ENCODE results near the gene CAV3.
"Not testable (repeated sequence)": the region's sequence is repeated elsewhere in the genome, so short reads cannot be mapped to it uniquely, and the experiment has no call there.

CAV3 gene

DNA sequence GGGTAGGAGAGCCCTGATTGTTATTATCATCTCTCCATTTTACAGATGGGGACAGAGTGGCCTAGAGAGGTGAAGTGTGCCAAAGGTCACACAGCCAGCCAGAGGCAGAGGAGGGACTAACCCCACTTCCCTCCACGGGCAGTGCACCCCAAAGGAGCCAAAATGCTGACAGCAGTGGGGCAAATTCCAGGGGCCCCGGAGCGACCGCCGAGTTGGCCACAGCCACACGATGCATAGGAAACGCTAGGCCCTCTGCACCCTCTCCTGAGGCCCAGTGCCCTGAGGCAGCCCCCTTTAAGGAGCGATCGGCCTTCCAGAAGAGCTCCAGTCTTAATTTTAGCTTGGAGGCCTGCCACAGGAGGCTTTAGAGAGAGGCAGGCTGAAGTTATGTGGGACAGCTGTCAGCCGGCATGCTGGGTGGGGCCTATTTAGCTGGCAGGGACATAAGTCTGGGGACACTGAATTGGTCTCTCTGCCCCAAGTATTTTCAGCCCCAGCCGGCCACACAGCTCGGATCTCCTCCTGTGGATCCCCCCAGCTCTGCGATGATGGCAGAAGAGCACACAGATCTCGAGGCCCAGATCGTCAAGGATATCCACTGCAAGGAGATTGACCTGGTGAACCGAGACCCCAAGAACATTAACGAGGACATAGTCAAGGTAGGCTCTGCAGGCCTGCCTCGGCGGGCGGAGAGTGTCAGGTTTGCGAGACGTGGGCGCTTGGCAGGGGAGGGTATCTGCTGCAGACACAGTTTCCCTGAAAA is at the start of gene CAV3:
Gene CAV3 (plus strand): TSS at position 471 of the 763 bp plus-strand sequence. CDS start 75 bp downstream, at position 546.
- H3K9me2 ChIP-seq (replicated peaks; ENCODE audit: insufficient read depth, low read length): no peaks in the 10 kb centered on the region
- H3K27me3 ChIP-seq (ENCODE audit: low read length): no peaks in the 10 kb centered on the region
- H3K36me3 ChIP-seq (ENCODE audit: low read length): no peaks in the 10 kb centered on the region
- no peak within 1 kb of the TSS for H3K27ac ChIP-seq (ENCODE audit: low read depth, low read length)
- no peaks in the 10 kb centered on the region for H3F3A ChIP-seq (ENCODE audit: insufficient read depth)
- TF ChIP-seq, protein P1, sequence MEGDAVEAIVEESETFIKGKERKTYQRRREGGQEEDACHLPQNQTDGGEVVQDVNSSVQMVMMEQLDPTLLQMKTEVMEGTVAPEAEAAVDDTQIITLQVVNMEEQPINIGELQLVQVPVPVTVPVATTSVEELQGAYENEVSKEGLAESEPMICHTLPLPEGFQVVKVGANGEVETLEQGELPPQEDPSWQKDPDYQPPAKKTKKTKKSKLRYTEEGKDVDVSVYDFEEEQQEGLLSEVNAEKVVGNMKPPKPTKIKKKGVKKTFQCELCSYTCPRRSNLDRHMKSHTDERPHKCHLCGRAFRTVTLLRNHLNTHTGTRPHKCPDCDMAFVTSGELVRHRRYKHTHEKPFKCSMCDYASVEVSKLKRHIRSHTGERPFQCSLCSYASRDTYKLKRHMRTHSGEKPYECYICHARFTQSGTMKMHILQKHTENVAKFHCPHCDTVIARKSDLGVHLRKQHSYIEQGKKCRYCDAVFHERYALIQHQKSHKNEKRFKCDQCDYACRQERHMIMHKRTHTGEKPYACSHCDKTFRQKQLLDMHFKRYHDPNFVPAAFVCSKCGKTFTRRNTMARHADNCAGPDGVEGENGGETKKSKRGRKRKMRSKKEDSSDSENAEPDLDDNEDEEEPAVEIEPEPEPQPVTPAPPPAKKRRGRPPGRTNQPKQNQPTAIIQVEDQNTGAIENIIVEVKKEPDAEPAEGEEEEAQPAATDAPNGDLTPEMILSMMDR (IDR thresholded peaks at IDR 0.05; ENCODE audit: insufficient read depth, low read length, poor library complexity, severe bottlenecking): no peak
- no peak for TF ChIP-seq EZH2phosphoT487 (conservative IDR thresholded peaks at IDR 0.05; ENCODE audit: low read length)
- H2AFZ ChIP-seq (ENCODE audit: low read depth, low read length, severe bottlenecking): no peak within 1 kb of the TSS
- no peaks in the 10 kb centered on the region for H3K9me3 ChIP-seq (ENCODE audit: insufficient read depth, low read length)
- H3K9ac ChIP-seq (ENCODE audit: low read length): no peak within 1 kb of the TSS
- H3K4me3 ChIP-seq (ENCODE audit: insufficient read depth, low read length, poor library complexity, severe bottlenecking): no peak within 1 kb of the TSS
- H3K4me2 ChIP-seq (ENCODE audit: low read depth, low read length, poor library complexity, severe bottlenecking): no peak within 1 kb of the TSS
- no peaks in the 10 kb centered on the region for H4K20me1 ChIP-seq (ENCODE audit: low read depth, low read length)
- no peaks in the 10 kb centered on the region for H3K79me2 ChIP-seq (ENCODE audit: insufficient read depth, low read length)

DNA sequence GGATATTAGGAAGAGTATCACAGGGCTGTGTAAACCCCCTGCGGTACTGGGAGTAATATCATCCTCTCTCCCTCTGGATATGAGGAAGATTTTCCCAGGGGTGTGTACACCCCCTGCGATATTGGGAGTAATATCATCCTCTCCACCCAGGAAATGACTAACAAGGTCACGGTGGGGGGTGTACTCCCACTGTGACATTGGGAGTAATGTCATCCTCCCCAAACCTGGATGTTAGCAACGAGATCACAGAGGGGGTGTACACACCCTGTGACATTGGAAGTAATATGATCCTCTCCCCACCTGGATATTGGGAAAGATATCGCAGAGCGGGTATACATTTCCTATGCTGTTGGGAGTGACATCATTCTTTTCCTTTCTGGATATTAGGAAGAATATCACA is 48.6 kb upstream of the CAV3 start:
- H3K27me3 ChIP-seq (ENCODE audit: low read length); H3K4me2 ChIP-seq (ENCODE audit: low read depth, low read length, poor library complexity, severe bottlenecking): not testable (repeated sequence)

DNA sequence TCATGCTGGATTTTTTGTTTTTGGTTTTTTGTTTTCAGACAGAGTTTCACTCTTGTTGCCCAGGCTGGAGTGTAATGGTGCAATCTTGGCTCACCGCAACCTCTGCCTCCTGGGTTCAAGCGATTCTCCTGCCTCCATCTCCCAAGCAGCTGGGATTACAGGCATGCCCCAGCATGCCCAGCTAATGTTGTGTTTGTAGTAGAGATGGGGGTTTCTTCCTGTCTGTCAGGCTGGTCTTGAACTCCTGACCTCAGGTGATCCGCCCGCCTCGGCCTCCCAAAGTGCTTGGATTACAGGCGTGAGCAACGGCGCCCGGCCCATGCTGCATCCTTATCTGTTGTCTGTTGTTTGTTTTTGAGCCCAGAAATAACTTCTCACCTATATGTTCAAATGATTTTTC is 42.3 kb upstream of the CAV3 start:
- H3K9ac ChIP-seq (ENCODE audit: low read length); H3K9me3 ChIP-seq (ENCODE audit: insufficient read depth, low read length); H3K9me2 ChIP-seq (replicated peaks; ENCODE audit: insufficient read depth, low read length); H3K27me3 ChIP-seq (ENCODE audit: low read length); H2AFZ ChIP-seq (ENCODE audit: low read depth, low read length, severe bottlenecking); H3F3A ChIP-seq (ENCODE audit: insufficient read depth); H3K79me2 ChIP-seq (ENCODE audit: insufficient read depth, low read length); H4K20me1 ChIP-seq (ENCODE audit: low read depth, low read length); H3K27ac ChIP-seq (ENCODE audit: low read depth, low read length); H3K36me3 ChIP-seq (ENCODE audit: low read length); H3K4me3 ChIP-seq (ENCODE audit: insufficient read depth, low read length, poor library complexity, severe bottlenecking); H3K4me2 ChIP-seq (ENCODE audit: low read depth, low read length, poor library complexity, severe bottlenecking): not testable (repeated sequence)

More for the DNA sequence above, 48.6 kb upstream of the CAV3 start:
- H3K4me3 ChIP-seq (ENCODE audit: insufficient read depth, low read length, poor library complexity, severe bottlenecking); H3K79me2 ChIP-seq (ENCODE audit: insufficient read depth, low read length); H4K20me1 ChIP-seq (ENCODE audit: low read depth, low read length); H3K9ac ChIP-seq (ENCODE audit: low read length); H3K9me3 ChIP-seq (ENCODE audit: insufficient read depth, low read length); H3F3A ChIP-seq (ENCODE audit: insufficient read depth); H3K27ac ChIP-seq (ENCODE audit: low read depth, low read length); H3K36me3 ChIP-seq (ENCODE audit: low read length); H3K9me2 ChIP-seq (replicated peaks; ENCODE audit: insufficient read depth, low read length); H2AFZ ChIP-seq (ENCODE audit: low read depth, low read length, severe bottlenecking): not testable (repeated sequence)

DNA sequence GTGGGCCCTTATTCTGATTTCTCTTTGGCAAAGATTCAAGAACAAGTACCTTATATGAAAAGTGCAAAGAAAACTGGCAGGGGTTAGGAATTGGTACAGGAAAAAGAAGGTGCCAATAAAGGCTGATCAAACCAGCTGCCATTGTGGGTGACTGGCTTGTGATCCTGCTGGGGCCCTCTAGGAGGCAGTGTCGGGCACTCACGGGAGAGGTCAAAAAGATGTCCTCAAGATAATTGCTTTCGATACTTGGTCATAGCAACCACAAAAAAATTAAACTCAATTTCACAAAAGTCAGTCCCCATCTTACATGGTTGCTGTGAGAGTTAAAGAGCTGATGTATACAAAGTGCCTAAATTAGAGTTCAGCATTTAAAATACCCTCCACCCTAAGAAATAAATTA is 31.0 kb upstream of the CAV3 start:
- H3K27me3 ChIP-seq (ENCODE audit: low read length): no peaks in the 10 kb centered on the region
- no peaks in the 10 kb centered on the region for H3F3A ChIP-seq (ENCODE audit: insufficient read depth)
- no peak overlapping the region for H3K4me3 ChIP-seq (ENCODE audit: insufficient read depth, low read length, poor library complexity, severe bottlenecking)
- H3K79me2 ChIP-seq (ENCODE audit: insufficient read depth, low read length): no peaks in the 10 kb centered on the region
- H3K9me3 ChIP-seq (ENCODE audit: insufficient read depth, low read length): no peaks in the 10 kb centered on the region
- no peaks in the 10 kb centered on the region for H3K36me3 ChIP-seq (ENCODE audit: low read length)
- no peak overlapping the region for H3K4me2 ChIP-seq (ENCODE audit: low read depth, low read length, poor library complexity, severe bottlenecking)
- no peak for TF ChIP-seq EZH2phosphoT487 (conservative IDR thresholded peaks at IDR 0.05; ENCODE audit: low read length)
- TF ChIP-seq, protein P1 (IDR thresholded peaks at IDR 0.05; ENCODE audit: insufficient read depth, low read length, poor library complexity, severe bottlenecking): peak; percentile 29
- H3K27ac ChIP-seq (ENCODE audit: low read depth, low read length): no peak overlapping the region
- H4K20me1 ChIP-seq (ENCODE audit: low read depth, low read length): no peaks in the 10 kb centered on the region
- no peak overlapping the region for H2AFZ ChIP-seq (ENCODE audit: low read depth, low read length, severe bottlenecking)
- no peak overlapping the region for H3K9ac ChIP-seq (ENCODE audit: low read length)
- no peaks in the 10 kb centered on the region for H3K9me2 ChIP-seq (replicated peaks; ENCODE audit: insufficient read depth, low read length)
